ENCODE measurements around the gene STEAP2.

STEAP2 gene

DNA sequence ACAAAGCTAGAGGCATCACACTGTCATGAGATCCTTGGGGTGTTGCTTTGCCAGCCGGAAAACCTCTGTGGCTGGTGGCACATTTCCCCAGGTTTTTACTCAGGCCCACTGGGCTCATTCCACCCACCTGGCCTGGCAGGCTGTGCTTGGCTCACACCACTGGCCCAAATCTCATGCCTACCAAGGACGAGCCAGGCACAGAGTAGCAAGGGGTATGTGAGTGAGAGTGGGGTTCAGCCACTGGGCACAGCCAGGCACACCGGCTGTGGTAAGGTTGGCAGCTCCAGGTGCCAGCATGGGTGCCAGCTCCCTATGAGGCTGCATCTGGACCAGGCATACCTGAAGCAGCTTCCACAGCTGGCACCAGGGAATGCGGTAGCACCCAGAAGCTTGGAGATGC is 35.9 kb upstream of the STEAP2 start:
- Histone ChIP-seq H3K9me2 (replicated peaks; ENCODE audit: low read depth, low read length) (no peaks in the 10 kb centered on the region), H3K4me2 (ENCODE audit: low read depth, low read length, poor library complexity, severe bottlenecking) (no peak overlapping the region), H4K20me1 (ENCODE audit: insufficient read depth, low read length, poor library complexity, severe bottlenecking) (no peaks in the 10 kb centered on the region), H3K9ac (ENCODE audit: low read depth, low read length, poor library complexity, severe bottlenecking) (no peak overlapping the region), H3K36me3 (ENCODE audit: insufficient read depth, low read length) (no peaks in the 10 kb centered on the region), H2AFZ (ENCODE audit: low read length) (no peak overlapping the region), H3K4me3 (ENCODE audit: low read length, poor library complexity, severe bottlenecking) (no peak overlapping the region), H3K79me2 (ENCODE audit: insufficient read depth, low read length) (no peaks in the 10 kb centered on the region), H3K27me3 (ENCODE audit: insufficient read depth, low read length, poor library complexity, severe bottlenecking) (no peaks in the 10 kb centered on the region), H3F3A (ENCODE audit: low read depth) (no peaks in the 10 kb centered on the region), H3K4me1 (ENCODE audit: insufficient read depth, low read length, poor library complexity, severe bottlenecking) (no peaks in the 10 kb centered on the region), H3K9me3 (ENCODE audit: insufficient read depth, low read depth, low read length) (peaks cover 6% of the 10 kb centered on the region; the same call in 1 of the 2 replicates)
- TF ChIP-seq, protein P1, sequence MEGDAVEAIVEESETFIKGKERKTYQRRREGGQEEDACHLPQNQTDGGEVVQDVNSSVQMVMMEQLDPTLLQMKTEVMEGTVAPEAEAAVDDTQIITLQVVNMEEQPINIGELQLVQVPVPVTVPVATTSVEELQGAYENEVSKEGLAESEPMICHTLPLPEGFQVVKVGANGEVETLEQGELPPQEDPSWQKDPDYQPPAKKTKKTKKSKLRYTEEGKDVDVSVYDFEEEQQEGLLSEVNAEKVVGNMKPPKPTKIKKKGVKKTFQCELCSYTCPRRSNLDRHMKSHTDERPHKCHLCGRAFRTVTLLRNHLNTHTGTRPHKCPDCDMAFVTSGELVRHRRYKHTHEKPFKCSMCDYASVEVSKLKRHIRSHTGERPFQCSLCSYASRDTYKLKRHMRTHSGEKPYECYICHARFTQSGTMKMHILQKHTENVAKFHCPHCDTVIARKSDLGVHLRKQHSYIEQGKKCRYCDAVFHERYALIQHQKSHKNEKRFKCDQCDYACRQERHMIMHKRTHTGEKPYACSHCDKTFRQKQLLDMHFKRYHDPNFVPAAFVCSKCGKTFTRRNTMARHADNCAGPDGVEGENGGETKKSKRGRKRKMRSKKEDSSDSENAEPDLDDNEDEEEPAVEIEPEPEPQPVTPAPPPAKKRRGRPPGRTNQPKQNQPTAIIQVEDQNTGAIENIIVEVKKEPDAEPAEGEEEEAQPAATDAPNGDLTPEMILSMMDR (conservative IDR thresholded peaks at IDR 0.05; ENCODE audit: low read length) = no peak
- TF ChIP-seq EZH2phosphoT487 (IDR thresholded peaks at IDR 0.05; ENCODE audit: borderline replicate concordance) = no peak

DNA sequence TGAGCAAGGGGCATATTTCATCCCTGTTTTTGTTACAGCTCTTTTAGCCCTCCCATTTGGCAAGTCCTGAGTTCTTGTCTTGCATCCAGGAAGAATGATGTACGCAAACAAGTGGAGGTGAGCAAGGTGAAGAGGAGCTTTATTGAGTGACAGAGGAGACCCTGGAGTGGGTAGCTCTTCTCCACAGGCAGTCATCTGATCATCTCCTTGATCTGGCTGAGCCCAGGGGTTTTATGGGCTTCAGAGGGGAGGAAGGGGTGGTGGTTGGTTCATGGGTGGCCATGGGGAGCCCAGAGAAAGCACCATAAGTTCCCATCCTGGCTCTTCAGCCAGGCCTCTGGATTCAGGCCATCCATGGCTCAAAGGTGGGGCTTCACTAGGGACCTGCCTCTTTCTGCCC is 35.3 kb upstream of the STEAP2 start:
- peaks cover 6% of the 10 kb centered on the region; the same call in 1 of the 2 replicates for H3K9me3 ChIP-seq (ENCODE audit: insufficient read depth, low read depth, low read length)
- no peak overlapping the region for H3K4me3 ChIP-seq (ENCODE audit: low read length, poor library complexity, severe bottlenecking)
- no peaks in the 10 kb centered on the region for H3K4me1 ChIP-seq (ENCODE audit: insufficient read depth, low read length, poor library complexity, severe bottlenecking)
- H3K79me2 ChIP-seq (ENCODE audit: insufficient read depth, low read length) = no peaks in the 10 kb centered on the region
- H3F3A ChIP-seq (ENCODE audit: low read depth) = no peaks in the 10 kb centered on the region
- no peaks in the 10 kb centered on the region for H4K20me1 ChIP-seq (ENCODE audit: insufficient read depth, low read length, poor library complexity, severe bottlenecking)
- H3K36me3 ChIP-seq (ENCODE audit: insufficient read depth, low read length) = no peaks in the 10 kb centered on the region
- no peak overlapping the region for H3K4me2 ChIP-seq (ENCODE audit: low read depth, low read length, poor library complexity, severe bottlenecking)
- no peaks in the 10 kb centered on the region for H3K27me3 ChIP-seq (ENCODE audit: insufficient read depth, low read length, poor library complexity, severe bottlenecking)
- no peaks in the 10 kb centered on the region for H3K9me2 ChIP-seq (replicated peaks; ENCODE audit: low read depth, low read length)
- TF ChIP-seq EZH2phosphoT487 (IDR thresholded peaks at IDR 0.05; ENCODE audit: borderline replicate concordance) = no peak
- TF ChIP-seq, protein P1 (conservative IDR thresholded peaks at IDR 0.05; ENCODE audit: low read length) = no peak
- H2AFZ ChIP-seq (ENCODE audit: low read length) = no peak overlapping the region
- H3K9ac ChIP-seq (ENCODE audit: low read depth, low read length, poor library complexity, severe bottlenecking) = no peak overlapping the region

DNA sequence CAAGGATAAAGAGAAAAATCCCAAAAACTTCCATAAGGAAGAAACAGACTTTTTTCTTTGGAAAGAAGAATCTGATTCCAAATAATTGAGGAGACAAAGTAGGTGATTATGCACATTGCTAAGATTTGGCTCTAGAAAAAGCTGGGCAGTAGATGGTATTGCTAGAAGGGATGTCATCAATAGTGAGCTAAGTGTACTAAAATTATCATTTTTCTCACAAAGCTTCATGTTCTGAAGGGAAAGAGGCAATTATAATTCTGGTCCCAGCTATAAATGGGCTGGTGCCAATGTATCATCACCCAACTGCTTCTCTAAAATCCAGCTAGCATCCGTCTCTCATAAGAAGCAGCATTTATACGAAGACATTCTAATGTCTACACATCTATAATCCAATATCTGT is 33.4 kb upstream of the STEAP2 start:
- H2AFZ ChIP-seq (ENCODE audit: low read length) = no peak overlapping the region
- H4K20me1 ChIP-seq (ENCODE audit: insufficient read depth, low read length, poor library complexity, severe bottlenecking) = no peaks in the 10 kb centered on the region
- H3K4me1 ChIP-seq (ENCODE audit: insufficient read depth, low read length, poor library complexity, severe bottlenecking) = no peaks in the 10 kb centered on the region
- no peak overlapping the region for H3K4me3 ChIP-seq (ENCODE audit: low read length, poor library complexity, severe bottlenecking)
- no peak overlapping the region for H3K4me2 ChIP-seq (ENCODE audit: low read depth, low read length, poor library complexity, severe bottlenecking)
- no peaks in the 10 kb centered on the region for H3K9me2 ChIP-seq (replicated peaks; ENCODE audit: low read depth, low read length)
- H3K36me3 ChIP-seq (ENCODE audit: insufficient read depth, low read length) = no peaks in the 10 kb centered on the region
- peaks cover 6% of the 10 kb centered on the region; the same call in 1 of the 2 replicates for H3K9me3 ChIP-seq (ENCODE audit: insufficient read depth, low read depth, low read length)
- H3F3A ChIP-seq (ENCODE audit: low read depth) = no peaks in the 10 kb centered on the region
- H3K9ac ChIP-seq (ENCODE audit: low read depth, low read length, poor library complexity, severe bottlenecking) = no peak overlapping the region
- no peaks in the 10 kb centered on the region for H3K79me2 ChIP-seq (ENCODE audit: insufficient read depth, low read length)
- no peak for TF ChIP-seq EZH2phosphoT487 (IDR thresholded peaks at IDR 0.05; ENCODE audit: borderline replicate concordance)
- TF ChIP-seq, protein P1 (conservative IDR thresholded peaks at IDR 0.05; ENCODE audit: low read length) = no peak
- no peaks in the 10 kb centered on the region for H3K27me3 ChIP-seq (ENCODE audit: insufficient read depth, low read length, poor library complexity, severe bottlenecking)
